WI38 (cell line): ENCODE results near the gene FRMPD2.

Experiments
- H3K4me3 ChIP-seq: 2 replicates; pipeline ENCODE4 v1.5.1; 2011; ENCODE audit warnings: low read depth, mild to moderate bottlenecking, control low read depth, low read length
- TF ChIP-seq, protein P1 (sequence below): IDR thresholded peaks from 2 replicates; pipeline ENCODE4 v1.5.1; 2012; ENCODE audit warnings: low read depth, mild to moderate bottlenecking, control low read depth, low read length

The FRMPD2 gene

DNA sequence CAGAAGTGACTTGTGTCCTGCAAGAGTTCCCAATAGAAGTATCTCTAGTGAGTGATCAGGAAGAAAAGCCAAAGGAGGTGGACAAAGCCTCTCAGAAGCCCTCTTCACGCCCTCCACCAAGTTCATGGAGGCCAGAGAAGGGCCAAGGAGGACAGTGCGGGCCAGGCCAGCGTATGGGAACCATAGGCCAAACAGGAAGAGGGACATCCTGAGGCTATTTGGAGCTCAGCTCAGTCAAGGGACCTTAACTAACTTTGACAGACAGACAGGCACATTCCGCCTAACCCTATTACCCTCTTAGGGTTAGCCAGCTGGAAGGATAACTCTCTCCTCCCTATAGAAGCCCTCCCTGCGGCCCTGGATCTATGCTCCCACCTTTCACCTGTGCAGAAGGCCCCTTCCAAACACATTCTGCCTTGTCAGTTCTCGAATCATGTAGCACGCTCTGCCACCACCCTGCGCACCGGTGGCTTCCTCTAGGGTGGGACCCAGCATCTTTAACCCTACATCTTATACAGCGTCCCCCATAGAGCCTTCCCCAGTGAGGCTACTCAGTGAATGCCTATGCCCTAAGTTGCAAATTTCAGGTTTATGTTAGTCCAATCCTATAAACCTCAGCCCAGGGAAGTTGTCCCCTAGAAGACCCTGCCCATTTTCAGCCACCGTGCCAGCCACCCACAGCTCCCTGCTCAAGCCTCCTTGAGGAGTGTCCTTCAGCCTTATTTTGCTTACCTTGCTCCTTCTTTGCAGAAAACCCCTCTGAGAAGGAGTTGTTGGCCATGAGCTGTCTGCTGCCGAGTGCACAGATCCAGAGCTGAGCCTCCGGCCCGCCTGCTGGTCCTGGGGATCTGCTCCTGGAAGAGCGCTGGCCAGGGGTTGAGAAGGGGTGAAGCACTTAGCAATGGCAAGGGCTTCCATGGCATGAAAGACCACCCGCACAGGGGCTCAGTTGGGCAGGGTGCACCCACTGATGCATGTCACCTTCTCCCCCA, 36.9 kb downstream of the FRMPD2 start:
- TF ChIP-seq, protein P1, sequence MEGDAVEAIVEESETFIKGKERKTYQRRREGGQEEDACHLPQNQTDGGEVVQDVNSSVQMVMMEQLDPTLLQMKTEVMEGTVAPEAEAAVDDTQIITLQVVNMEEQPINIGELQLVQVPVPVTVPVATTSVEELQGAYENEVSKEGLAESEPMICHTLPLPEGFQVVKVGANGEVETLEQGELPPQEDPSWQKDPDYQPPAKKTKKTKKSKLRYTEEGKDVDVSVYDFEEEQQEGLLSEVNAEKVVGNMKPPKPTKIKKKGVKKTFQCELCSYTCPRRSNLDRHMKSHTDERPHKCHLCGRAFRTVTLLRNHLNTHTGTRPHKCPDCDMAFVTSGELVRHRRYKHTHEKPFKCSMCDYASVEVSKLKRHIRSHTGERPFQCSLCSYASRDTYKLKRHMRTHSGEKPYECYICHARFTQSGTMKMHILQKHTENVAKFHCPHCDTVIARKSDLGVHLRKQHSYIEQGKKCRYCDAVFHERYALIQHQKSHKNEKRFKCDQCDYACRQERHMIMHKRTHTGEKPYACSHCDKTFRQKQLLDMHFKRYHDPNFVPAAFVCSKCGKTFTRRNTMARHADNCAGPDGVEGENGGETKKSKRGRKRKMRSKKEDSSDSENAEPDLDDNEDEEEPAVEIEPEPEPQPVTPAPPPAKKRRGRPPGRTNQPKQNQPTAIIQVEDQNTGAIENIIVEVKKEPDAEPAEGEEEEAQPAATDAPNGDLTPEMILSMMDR = no peak
- H3K4me3 ChIP-seq = no peak overlapping the region

DNA sequence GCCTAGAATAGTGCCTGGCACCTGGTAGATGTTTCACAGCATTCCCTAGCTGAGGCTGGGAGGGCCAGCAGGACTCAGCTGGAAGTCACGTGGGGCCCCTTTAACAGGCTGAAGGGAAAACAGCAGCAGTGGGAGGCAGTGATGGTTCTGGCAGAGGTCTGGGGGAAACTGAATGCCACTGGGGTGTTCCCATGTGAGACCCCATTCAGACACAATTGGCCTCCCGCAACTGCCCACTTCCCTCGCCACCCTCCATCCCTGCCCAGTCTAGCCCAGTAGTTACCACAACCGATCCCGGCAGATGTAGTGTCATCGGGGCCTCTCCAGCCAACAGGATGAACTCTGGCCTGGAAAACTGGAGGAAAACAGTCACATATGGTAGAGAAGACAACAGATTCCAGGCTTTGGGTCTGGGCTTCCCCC, 38.3 kb downstream of the FRMPD2 start:
- H3K4me3 ChIP-seq = no peak overlapping the region

DNA sequence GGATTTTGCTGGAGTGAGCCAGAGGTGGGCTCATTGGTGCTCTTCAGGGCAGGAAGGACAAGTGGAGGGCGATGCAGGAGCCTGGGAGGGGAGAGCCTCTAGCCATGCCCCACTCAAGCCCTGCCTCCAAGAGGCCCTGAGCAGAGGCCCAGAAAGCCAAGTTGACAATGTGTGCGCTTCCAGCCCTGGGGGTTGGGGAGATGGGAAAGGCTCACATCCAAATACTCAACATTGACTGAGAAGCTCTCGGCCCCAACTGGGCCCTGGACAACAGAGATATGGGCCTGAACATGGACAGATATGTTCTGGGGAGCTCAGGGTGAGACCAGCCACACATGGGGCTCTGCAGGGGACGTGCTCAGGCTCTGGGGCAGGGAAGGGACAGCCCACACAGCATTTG, 39.0 kb downstream of the FRMPD2 start:
- H3K4me3 ChIP-seq = no peak overlapping the region
- TF ChIP-seq, protein P1 = no peak

More for the DNA sequence above, 38.3 kb downstream of the FRMPD2 start:
- TF ChIP-seq, protein P1 = no peak

DNA sequence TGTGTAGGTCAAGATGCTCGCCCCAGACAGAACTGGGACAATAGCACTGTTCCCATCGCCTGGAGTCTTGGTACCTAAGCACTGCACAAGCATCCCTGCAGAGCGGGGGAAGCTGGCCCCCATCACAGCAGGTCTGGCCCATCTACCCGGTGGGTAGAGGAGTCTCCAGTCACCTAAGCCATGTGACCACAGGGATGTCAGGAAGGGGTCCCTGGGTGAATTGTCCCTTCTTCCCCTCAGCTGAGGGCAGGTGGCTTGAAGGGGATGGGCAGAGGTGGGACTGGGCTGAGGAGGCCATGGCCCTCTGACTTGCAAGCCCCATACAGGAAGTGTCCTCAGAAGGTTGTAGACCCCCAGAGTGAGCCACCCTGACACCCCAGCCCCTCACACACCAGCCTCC, 39.7 kb downstream of the FRMPD2 start:
- no peak overlapping the region for H3K4me3 ChIP-seq
- TF ChIP-seq, protein P1 = no peak

DNA sequence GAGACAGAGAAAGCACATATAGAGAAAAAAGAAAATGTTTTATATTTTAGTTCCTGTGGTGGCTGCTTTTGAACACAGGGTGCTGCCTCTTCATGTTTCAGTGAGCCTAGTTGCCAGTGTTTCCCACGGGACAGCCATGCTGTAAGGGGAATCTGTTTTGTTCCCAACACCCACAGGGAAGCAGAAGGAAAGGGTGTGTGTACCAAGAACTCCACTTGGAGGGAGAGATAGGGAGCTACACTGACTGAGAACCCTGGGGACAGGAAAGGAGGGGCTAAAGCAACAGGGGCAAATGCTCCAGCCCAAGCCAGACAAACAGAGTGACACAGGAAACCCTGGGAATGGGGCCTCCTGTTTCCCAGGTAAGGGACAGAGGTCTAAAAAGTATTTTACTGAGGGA, 40.2 kb downstream of the FRMPD2 start:
- TF ChIP-seq, protein P1 = no peak
- no peak overlapping the region for H3K4me3 ChIP-seq

DNA sequence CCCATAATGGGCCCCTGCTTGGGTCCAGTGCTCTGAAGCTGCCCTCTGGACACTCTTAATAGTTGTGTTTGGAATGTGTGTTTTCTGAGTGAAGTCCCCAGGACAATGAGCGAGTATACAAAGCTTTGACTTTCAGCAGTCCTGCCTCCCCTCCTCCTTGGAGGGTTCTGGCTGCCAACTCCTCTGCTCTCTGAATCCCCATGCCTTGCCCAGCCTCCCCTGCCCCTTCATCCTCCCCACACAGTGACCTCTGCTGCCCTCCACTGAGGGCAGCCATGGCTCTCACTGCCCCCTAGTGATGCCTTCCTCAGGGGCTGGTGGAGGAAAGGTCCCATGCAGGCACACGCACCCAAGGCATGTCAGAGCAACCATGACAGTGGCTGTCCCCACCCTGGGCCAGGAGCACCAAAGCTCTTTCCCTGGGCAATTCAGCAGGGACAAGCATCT, 40.9 kb downstream of the FRMPD2 start:
- TF ChIP-seq, protein P1 = no peak
- H3K4me3 ChIP-seq = no peak overlapping the region
